Activated T-helper 1 cell treated with anti-CD3 and anti-CD28 coated beads, Interleukin-2, amount 50 U/mL, for 16 hours (primary cell): ENCODE results near the gene NCAPD3.
"Not testable (repeated sequence)": the region's sequence is repeated elsewhere in the genome, so short reads cannot be mapped to it uniquely, and the experiment has no call there.

ENCODE experiments used
- DNase-seq, 2 donors: peaks; one replicate each; pipeline ENCODE4 v3.0.0-alpha.2; 2020; ENCODE audit warnings: low read depth in 1 of 2, low spot score in 1 of 2

NCAPD3 gene

DNA sequence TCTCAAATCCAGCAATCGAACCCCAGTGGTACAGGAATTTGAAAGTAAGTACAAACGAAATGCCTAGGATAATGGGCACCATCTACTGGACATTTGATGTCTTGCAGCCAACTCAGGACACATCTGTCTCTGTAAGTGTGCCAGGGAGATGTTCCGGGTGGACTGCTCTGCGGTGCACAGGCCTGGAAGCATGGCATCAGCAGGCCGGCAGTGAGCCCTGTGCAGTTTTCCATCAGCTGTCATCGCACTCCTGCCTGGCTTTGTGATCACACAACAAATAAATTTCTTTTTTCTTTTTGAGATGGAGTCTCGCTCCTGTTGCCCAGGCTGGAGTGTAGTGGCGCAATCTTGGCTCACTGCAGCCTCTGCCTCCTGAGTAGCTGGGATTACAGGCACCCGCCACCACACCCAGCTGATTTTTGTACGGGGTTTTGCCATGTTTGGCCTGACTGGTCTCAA, 83.9 kb downstream of the NCAPD3 start:
- no peak for DNase-seq

DNA sequence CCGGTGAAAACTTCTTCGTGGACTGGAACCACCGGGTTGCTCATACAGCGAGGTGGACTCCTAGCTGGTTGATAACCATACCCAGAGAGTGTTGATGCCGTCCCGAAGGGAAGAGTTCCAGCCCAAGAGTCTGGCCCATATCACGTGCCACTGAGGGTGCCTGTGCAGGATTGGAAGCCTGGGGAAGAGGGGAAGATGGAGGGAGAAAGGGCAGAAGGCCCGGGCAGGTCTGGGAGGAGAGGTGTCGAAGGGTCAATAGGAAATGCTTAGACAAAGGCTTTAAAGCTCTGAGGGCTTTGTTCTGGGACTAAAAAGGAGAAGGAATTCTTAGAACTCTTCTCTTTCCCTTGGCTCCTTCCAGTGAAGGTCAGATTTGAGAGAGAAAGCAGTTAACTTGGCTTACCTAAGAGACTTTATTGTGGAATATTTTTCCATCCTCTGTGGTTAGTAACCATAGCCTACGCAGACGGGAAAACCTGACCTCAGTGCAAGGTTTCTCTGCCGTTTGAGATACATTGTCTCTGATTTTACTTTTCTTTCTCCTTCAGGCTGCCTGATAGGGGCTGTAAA, 84.4 kb downstream of the NCAPD3 start:
- no peak for DNase-seq

DNA sequence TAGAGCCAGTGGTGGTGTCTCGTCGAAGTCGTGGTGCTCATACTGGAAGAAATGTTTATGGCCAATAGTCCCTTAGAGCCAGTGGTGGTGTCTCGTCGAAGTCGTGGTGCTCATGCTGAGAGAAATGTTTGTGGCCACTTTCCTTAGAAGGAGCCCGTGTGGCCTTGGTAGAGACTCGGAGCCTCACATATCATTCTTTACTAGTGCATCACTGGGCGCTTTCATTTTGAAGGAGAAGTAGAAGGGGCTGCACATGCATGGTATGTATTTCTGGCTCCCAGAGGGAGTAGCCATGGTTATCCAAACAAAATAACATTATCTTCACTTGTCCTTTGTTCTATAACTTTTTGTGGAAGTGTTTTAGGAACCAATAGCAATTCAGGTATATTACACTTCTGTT, 85.4 kb downstream of the NCAPD3 start:
- DNase-seq, result no peak

DNA sequence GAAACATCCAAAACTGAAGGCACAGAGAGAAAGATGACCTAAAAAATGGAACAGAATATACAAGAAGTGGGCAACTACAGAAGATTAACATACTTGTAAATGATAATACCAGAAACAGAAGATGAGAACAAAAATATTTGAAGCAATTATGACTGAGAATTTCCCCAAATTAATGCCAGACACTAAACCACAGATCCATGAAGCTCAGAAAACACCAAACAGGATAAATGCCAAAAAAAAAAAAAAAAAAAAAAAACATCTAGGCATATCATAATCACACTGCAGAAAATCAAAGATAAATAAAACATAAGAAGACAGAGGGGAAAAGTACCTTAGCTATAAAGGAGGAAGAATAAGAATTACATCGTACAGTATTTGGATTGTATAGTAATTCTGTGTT, 89.6 kb downstream of the NCAPD3 start:
- DNase-seq, result no peak

DNA sequence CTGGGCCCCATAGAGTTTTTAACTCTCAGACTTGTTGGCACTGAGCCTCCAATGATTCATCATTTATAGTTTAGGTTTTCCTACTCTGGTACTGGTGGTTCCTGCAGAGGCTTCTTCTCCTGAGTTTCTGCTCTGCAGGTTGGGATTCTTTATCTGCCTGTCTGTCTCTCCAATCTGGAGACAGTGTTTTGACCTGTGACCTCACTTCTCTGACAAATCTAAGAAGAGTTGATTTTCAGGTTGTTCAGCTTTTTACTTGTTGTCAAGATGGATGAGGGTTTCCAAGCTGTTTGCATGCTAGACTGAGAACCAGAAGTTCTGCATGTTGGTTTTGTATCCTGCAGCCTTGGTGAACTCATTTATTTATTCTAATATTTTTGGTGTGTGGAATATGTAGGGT, 91.0 kb downstream of the NCAPD3 start:
- DNase-seq, result no peak

DNA sequence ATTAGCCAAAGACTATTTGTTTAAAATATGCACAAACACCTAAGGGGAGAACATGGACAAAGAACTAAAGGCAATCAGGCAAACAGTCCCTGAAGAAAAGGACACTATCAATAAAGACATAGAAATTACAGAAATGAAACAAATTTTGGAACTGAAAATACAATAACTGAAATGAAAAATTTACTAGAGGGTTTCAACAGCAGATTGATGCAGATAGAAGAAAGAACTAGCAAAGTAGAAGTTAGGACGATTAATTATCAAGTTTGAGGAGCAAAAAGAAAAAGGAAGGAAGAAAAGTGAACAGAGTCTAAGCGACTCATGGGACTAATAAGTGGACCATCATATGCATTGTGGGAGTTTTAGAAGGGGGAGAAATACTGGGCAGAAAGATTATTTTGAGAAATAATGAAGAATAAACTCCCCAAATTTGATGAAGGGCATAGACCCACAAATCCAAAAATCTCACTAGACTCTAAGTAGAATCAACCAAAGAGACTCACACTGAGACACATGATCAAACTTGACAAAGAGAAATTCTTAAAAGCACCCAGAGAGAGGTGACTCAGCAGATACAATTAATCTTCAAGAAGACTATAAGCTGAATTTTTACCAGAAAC, 92.0 kb downstream of the NCAPD3 start:
- DNase-seq, result no peak

DNA sequence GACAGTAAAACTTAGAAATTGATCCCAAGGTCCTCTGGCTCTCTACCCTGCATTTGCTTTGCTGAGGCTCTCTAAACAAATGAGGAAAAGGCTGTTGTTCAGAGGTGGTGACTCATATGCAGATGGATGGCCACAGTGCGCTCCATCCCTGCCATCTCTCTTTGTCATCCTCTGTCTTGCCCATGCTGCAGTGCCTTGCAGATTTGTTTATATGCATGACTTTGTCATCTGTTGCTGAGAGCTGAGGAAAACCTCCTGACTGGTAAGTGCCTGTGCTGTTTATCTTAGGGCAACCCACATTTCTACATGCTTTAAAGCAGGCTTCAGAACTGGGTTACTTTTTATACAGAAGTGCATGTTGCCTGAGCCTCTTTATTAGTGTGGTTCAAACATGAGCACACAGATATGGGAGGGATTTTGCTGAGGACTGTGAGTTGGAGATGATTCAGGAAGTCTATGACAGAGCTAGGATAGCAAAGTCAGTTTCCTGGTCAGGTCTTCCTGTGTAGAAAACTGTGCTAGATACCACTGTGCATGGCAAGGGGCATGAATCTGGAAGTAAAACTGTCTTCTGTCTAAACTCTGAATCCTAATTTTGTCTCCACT, 97.4 kb downstream of the NCAPD3 start:
- DNase-seq, result no peak

DNA sequence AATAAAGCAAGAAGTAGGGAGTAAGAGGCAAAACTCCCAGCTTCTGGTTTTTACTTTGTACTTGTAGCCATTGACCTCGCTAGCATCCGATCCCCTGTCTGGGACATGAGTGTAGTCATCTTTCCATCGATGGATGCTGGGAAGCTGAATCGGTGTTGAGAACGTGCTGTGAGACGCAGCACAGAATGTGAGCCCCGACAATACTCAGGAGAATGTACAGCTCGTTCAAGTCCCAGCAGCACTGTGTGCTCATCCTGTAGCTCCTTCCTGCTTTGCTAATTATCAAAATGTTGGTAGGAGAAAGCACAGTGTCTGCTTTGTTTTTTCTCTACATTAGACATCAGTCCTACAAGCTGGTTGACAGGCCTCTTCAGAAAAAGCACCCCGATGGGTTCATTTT, 98.3 kb downstream of the NCAPD3 start:
- no peak for DNase-seq

DNA sequence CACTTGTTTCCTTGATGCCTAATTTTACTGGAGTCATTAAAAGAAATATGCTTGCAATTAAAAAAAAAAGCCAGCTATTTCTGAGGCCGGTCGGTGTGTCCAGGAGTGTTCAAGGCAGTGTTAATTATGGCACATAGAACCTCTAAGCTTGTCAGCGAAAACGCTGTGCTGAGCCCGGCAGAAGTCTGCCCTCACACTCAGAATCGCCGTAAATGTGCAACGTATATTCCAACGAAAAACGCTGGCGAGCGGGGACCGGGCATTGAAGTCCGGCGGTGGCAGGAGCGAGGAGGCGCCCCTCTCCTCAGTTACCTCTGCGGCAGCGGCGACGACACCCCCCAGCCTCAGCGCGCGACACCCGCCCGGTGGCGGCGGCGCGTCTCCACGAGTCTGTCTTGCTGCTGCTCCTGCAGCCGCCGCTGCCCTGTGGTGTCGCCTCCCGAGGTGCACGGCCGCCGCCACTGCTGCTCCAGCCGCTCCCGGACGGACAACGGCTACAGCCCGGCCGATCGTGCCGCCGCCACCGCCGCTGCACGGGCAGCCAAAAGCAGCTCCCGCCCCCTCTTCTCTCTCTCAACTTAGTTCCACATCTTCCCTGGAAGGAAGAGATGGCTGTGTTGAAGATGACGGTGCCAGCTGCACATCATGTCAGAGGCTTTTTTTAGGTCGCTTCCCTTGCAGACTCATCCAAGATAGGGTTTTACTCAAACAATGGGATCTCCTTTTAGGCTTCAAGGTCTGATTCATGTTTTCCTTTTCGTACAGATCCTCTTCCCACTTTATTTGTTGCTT, 98.9 kb downstream of the NCAPD3 start:
- no peak for DNase-seq

DNA sequence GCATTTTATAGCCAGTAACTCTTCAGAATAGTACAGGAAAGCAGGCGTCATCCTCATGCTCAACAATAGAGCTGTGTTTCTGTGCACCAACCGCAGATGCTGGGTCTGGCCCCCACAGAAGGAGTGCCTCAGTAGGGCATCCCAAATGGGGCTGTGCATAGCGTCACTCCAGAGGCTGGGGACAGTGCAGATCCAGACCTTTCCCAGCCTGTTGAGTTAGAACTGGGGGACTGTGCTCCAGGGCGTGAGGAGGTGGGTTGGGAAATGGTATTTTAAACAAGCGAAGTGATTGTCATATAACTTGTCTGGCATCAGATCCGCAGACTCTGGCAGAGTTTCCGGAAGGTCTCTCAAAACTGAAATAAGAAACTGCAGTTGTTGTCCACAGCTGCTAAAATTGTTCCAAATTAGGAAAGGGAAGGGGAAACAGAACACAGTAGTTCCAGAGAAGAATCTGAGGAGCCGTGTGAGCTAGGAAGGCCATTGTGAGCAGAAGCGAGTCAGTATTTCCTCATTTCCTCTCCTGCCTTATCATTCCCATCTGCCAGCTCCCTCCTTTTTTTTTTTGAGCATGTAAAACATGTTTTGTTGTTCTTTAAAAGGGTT, 102.7 kb downstream of the NCAPD3 start:
- no peak for DNase-seq

DNA sequence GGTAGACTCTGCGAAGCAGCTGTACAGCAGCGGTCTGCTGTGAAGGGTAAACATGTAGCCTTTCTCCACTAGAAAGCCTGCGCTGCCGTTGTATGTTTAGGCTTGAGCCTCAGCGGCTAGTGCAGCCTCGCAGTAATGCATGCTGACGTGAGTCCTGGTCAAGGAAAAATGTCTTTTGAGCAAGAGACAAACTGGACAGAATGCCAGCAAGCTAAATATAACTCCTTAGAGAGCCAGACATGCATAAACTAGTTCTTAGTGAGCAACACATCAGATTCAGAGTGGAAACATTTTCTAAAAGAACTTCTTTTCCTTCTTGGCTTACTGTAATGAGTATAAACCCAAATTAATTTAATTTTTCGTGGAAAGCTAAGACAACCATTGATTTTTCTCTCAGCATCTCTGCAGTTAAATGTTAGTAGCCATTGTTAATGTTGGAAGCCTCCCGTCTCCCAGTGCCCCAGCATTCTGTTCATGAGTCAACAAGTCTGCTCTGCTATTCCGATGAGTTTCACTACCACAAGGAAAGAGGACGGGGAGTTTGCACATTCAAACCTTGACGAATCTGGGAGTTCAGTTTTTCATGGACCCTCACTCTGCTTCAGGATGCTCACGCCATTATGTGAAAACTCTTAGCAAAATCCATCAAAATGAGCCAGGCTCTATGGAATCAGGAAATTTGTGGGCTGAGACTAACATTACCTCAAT, 103.5 kb downstream of the NCAPD3 start:
- DNase-seq, result no peak

DNA sequence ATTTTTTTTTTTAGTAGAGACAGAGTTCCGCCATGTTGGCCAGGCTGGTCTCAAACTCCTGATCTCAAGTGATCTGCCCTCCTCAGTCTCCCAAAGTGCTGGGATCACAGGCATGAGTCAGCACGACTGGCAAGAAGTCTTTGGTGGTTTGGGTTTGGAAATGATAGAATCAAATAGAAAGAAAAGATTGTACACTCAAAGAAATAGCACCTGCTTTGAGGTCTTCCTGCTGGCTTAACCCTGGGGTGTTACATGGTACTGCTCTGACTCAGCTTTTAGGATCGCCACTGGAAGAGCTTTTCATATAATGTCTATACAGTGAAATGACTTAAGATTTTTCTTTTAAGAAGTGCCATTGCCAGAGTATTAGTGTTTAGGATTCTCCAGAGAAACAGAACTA, 104.7 kb downstream of the NCAPD3 start:
- no peak for DNase-seq

DNA sequence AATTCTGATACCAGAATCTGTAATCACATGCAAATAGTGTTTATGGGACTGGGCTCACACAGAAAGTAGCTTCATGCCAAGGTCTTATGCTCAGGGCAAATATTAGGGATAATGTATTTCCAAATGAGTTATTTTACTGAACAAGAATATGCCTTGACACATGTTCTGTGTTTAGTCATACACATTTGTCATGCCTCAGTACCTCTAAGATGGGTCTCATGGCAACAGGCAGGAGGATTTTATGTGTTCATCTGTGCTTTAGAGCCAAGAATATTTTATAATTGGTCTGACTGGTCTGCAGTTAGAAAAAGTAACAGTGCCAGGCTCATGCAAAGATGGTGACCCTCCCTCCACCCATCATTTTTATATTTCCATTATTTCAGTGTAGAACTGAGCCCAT, 105.8 kb downstream of the NCAPD3 start:
- no peak for DNase-seq

DNA sequence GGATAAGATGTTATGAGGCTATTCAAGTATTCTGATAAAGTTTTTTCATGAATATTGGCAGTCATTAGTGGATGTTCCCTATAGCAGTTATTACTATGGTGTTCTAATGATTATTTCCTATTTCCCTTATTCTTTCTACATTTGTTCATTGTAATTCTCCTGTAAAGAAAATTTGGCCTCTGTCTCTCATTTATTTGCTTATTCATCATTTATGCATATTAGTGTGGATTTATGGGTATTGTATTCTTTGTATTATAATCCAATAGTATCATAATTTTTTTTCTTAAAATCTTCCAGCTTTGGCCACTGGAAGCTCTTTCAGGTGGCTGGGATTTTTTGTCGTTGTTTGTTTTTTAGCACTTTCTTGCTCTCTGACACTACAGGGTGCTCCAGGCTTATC, 107.6 kb downstream of the NCAPD3 start:
- no peak for DNase-seq

DNA sequence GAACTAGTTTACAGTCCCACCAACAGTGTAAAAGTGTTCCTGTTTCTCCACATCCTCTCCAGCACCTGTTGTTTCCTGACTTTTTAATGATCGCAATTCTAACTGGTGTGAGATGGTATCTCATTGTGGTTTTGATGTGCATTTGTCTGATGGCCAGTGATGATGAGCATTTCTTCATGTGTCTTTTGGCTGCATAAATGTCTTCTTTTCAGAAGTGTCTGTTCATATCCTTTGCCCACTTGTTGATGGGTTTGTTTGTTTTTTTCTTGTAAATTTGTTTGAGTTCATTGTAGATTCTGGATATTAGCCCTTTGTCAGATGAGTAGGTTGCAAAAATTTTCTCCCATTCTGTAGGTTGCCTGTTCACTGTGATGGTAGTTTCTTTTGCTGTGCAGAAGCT, 110.0 kb downstream of the NCAPD3 start:
- DNase-seq, result not testable (repeated sequence)

DNA sequence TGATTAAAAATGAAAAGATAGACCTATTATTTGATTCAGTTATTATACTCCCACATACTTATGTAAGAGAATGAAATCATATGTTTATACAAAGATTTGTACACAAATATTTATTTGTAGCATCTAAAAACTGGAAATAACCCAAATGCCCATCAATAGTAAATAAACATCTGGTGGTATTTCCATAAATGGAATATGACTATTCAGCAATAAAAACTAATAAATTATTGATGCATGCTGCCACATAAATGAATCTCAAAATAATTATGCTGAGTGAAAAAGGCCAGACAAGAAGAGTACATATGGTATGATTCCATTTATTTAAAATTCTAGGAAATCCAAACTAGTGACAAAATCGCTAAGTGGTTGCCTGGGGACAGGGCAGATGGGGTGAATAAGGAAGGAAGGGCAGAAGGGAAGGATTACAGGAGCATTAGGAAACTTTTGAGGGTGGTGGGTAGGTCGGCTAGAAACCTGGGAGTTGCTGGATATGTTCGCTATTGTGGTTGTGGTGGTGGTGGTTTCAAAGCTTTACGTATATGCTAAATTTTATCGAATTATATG, 113.4 kb downstream of the NCAPD3 start:
- DNase-seq, result no peak
